ENCODE data around the gene ATXN8OS.
"Not testable (repeated sequence)": the region's sequence is repeated elsewhere in the genome, so short reads cannot be mapped to it uniquely, and the experiment has no call there.

Gene ATXN8OS

GRCh38 chr13:70125693-70126092 is 18.1 kb downstream of the ATXN8OS start:
- Histone ChIP-seq H3K9me3 (ENCODE audit: control insufficient read depth in 2 of 2, low read length in 2 of 2) (no peaks in the 10 kb centered on the region), H3K27ac (ENCODE audit: low read length) (no peak overlapping the region), H3K9ac (ENCODE audit: low read length in 2 of 2) (no peak overlapping the region), H3K36me3 (ENCODE audit: control insufficient read depth in 2 of 2, insufficient read depth in 2 of 2, low read length in 2 of 2) (no peaks in the 10 kb centered on the region), H3K4me3 (ENCODE audit: low read length in 2 of 2) (no peak overlapping the region), H3K27me3 (ENCODE audit: control insufficient read depth in 1 of 2, insufficient read depth in 2 of 2, low read length in 2 of 2) (no peaks in the 10 kb centered on the region), H3K4me1 (ENCODE audit: control insufficient read depth, insufficient read depth, low read length) (no peaks in the 10 kb centered on the region)

- no peaks in the 10 kb centered on the region for H3K36me3 ChIP-seq (ENCODE audit: control insufficient read depth in 2 of 2, insufficient read depth in 2 of 2, low read length in 2 of 2)
- no peaks in the 10 kb centered on the region for H3K27me3 ChIP-seq (ENCODE audit: control insufficient read depth in 1 of 2, insufficient read depth in 2 of 2, low read length in 2 of 2)
- H3K4me1 ChIP-seq (ENCODE audit: control insufficient read depth, insufficient read depth, low read length) = no peaks in the 10 kb centered on the region
- no peak overlapping the region for H3K27ac ChIP-seq (ENCODE audit: low read length)
- no peak overlapping the region for H3K9ac ChIP-seq (ENCODE audit: low read length in 2 of 2)
- H3K4me3 ChIP-seq (ENCODE audit: low read length in 2 of 2) = no peak overlapping the region
- no peaks in the 10 kb centered on the region for H3K9me3 ChIP-seq (ENCODE audit: control insufficient read depth in 2 of 2, low read length in 2 of 2)
These were observed 20.5 kb downstream of the ATXN8OS start for GRCh38 chr13:70128098-70128497.

- H3K36me3 ChIP-seq (ENCODE audit: control insufficient read depth in 2 of 2, insufficient read depth in 2 of 2, low read length in 2 of 2) = not testable (repeated sequence)
These were observed 35.0 kb downstream of the ATXN8OS start for GRCh38 chr13:70142658-70143057.

GRCh38 chr13:70162141-70162540 is 54.5 kb downstream of the ATXN8OS start:
- Histone ChIP-seq H3K4me1 (ENCODE audit: control insufficient read depth, insufficient read depth, low read length) (no peaks in the 10 kb centered on the region), H3K36me3 (ENCODE audit: control insufficient read depth in 2 of 2, insufficient read depth in 2 of 2, low read length in 2 of 2) (no peaks in the 10 kb centered on the region), H3K27ac (ENCODE audit: low read length) (no peak overlapping the region), H3K9ac (ENCODE audit: low read length in 2 of 2) (no peak overlapping the region), H3K4me3 (ENCODE audit: low read length in 2 of 2) (no peak overlapping the region), H3K27me3 (ENCODE audit: control insufficient read depth in 1 of 2, insufficient read depth in 2 of 2, low read length in 2 of 2) (no peaks in the 10 kb centered on the region), H3K9me3 (ENCODE audit: control insufficient read depth in 2 of 2, low read length in 2 of 2) (no peaks in the 10 kb centered on the region)

More at GRCh38 chr13:70142658-70143057, 35.0 kb downstream of the ATXN8OS start:
- H3K4me1 ChIP-seq (ENCODE audit: control insufficient read depth, insufficient read depth, low read length); H3K9ac ChIP-seq (ENCODE audit: low read length in 2 of 2); H3K27ac ChIP-seq (ENCODE audit: low read length); H3K4me3 ChIP-seq (ENCODE audit: low read length in 2 of 2); H3K27me3 ChIP-seq (ENCODE audit: control insufficient read depth in 1 of 2, insufficient read depth in 2 of 2, low read length in 2 of 2); H3K9me3 ChIP-seq (ENCODE audit: control insufficient read depth in 2 of 2, low read length in 2 of 2): not testable (repeated sequence)

GRCh38 chr13:70170689-70171088 is 63.1 kb downstream of the ATXN8OS start:
- H3K27ac ChIP-seq (ENCODE audit: low read length) = no peak overlapping the region
- H3K9ac ChIP-seq (ENCODE audit: low read length in 2 of 2) = no peak overlapping the region
- H3K4me1 ChIP-seq (ENCODE audit: control insufficient read depth, insufficient read depth, low read length) = no peaks in the 10 kb centered on the region
- H3K27me3 ChIP-seq (ENCODE audit: control insufficient read depth in 1 of 2, insufficient read depth in 2 of 2, low read length in 2 of 2) = no peaks in the 10 kb centered on the region
- no peak overlapping the region for H3K4me3 ChIP-seq (ENCODE audit: low read length in 2 of 2)
- H3K36me3 ChIP-seq (ENCODE audit: control insufficient read depth in 2 of 2, insufficient read depth in 2 of 2, low read length in 2 of 2) = no peaks in the 10 kb centered on the region
- H3K9me3 ChIP-seq (ENCODE audit: control insufficient read depth in 2 of 2, low read length in 2 of 2) = peaks cover 0 to 3% of the 10 kb centered on the region in 2 donors

GRCh38 chr13:70171151-70171550 is 63.5 kb downstream of the ATXN8OS start:
- H3K4me1 ChIP-seq (ENCODE audit: control insufficient read depth, insufficient read depth, low read length) = no peaks in the 10 kb centered on the region
- peaks cover 0 to 3% of the 10 kb centered on the region in 2 donors for H3K9me3 ChIP-seq (ENCODE audit: control insufficient read depth in 2 of 2, low read length in 2 of 2)
- no peak overlapping the region for H3K27ac ChIP-seq (ENCODE audit: low read length)
- H3K27me3 ChIP-seq (ENCODE audit: control insufficient read depth in 1 of 2, insufficient read depth in 2 of 2, low read length in 2 of 2) = no peaks in the 10 kb centered on the region
- H3K9ac ChIP-seq (ENCODE audit: low read length in 2 of 2) = no peak overlapping the region
- H3K4me3 ChIP-seq (ENCODE audit: low read length in 2 of 2) = no peak overlapping the region
- no peaks in the 10 kb centered on the region for H3K36me3 ChIP-seq (ENCODE audit: control insufficient read depth in 2 of 2, insufficient read depth in 2 of 2, low read length in 2 of 2)

GRCh38 chr13:70172946-70173597 is 65.4 kb downstream of the ATXN8OS start:
- Histone ChIP-seq H3K9me3 (ENCODE audit: control insufficient read depth in 2 of 2, low read length in 2 of 2) (peaks cover 0 to 3% of the 10 kb centered on the region in 2 donors), H3K9ac (ENCODE audit: low read length in 2 of 2) (no peak overlapping the region), H3K4me1 (ENCODE audit: control insufficient read depth, insufficient read depth, low read length) (no peaks in the 10 kb centered on the region), H3K4me3 (ENCODE audit: low read length in 2 of 2) (no peak overlapping the region), H3K27ac (ENCODE audit: low read length) (no peak overlapping the region), H3K36me3 (ENCODE audit: control insufficient read depth in 2 of 2, insufficient read depth in 2 of 2, low read length in 2 of 2) (no peaks in the 10 kb centered on the region), H3K27me3 (ENCODE audit: control insufficient read depth in 1 of 2, insufficient read depth in 2 of 2, low read length in 2 of 2) (no peaks in the 10 kb centered on the region)

- Histone ChIP-seq H3K4me1 (ENCODE audit: control insufficient read depth, insufficient read depth, low read length) (no peaks in the 10 kb centered on the region), H3K9ac (ENCODE audit: low read length in 2 of 2) (no peak overlapping the region)
These were observed 66.0 kb downstream of the ATXN8OS start for GRCh38 chr13:70173598-70173959.

GRCh38 chr13:70178346-70178745 is 70.7 kb downstream of the ATXN8OS start:
- Histone ChIP-seq H3K9me3 (ENCODE audit: control insufficient read depth in 2 of 2, low read length in 2 of 2) (no peaks in the 10 kb centered on the region), H3K36me3 (ENCODE audit: control insufficient read depth in 2 of 2, insufficient read depth in 2 of 2, low read length in 2 of 2) (no peaks in the 10 kb centered on the region), H3K9ac (ENCODE audit: low read length in 2 of 2) (no peak overlapping the region), H3K27me3 (ENCODE audit: control insufficient read depth in 1 of 2, insufficient read depth in 2 of 2, low read length in 2 of 2) (no peaks in the 10 kb centered on the region), H3K27ac (ENCODE audit: low read length) (no peak overlapping the region), H3K4me3 (ENCODE audit: low read length in 2 of 2) (no peak overlapping the region), H3K4me1 (ENCODE audit: control insufficient read depth, insufficient read depth, low read length) (no peaks in the 10 kb centered on the region)

More at GRCh38 chr13:70173598-70173959, 66.0 kb downstream of the ATXN8OS start:
- H3K27me3 ChIP-seq (ENCODE audit: control insufficient read depth in 1 of 2, insufficient read depth in 2 of 2, low read length in 2 of 2) = no peaks in the 10 kb centered on the region
- H3K9me3 ChIP-seq (ENCODE audit: control insufficient read depth in 2 of 2, low read length in 2 of 2) = peaks cover 0 to 3% of the 10 kb centered on the region in 2 donors
- no peak overlapping the region for H3K4me3 ChIP-seq (ENCODE audit: low read length in 2 of 2)
- no peaks in the 10 kb centered on the region for H3K36me3 ChIP-seq (ENCODE audit: control insufficient read depth in 2 of 2, insufficient read depth in 2 of 2, low read length in 2 of 2)
- H3K27ac ChIP-seq (ENCODE audit: low read length) = no peak overlapping the region
